GM13977 (cell line): ENCODE measurements around the gene FRS3.

Experiments
- DNase-seq: peaks from one replicate; pipeline ENCODE4 v3.0.0; 2012; ENCODE audit warnings: low spot score
- CTCF ChIP-seq: IDR thresholded peaks from 2 replicates; pipeline ENCODE4 v1.5.1; 2012; ENCODE audit warnings: mild to moderate bottlenecking, control low read depth; ENCODE audit not compliant: insufficient read depth; ENCODE audit errors: extremely low read depth, missing control alignments
- in situ Hi-C: fragments of 300-500 bp; cut with MboI; formaldehyde crosslinking; loops from one replicate; pipeline ENCODE4 v1.12.0; 2022; ENCODE audit warnings: low sequenced_read_pairs, low pct_unique_long_range_greater_than_20kb, mixed read lengths, inconsistent platforms; ENCODE audit not compliant: unreplicated experiment

Gene FRS3

GRCh38 chr6:41750374-41750773 is 29.3 kb downstream of the FRS3 start:
- no peak for TF ChIP-seq CTCF
- in situ Hi-C loops = no loop called here
- no peak for DNase-seq

- no peak for TF ChIP-seq CTCF
- in situ Hi-C loops = no loop called here
- DNase-seq = no peak
These were observed 31.2 kb downstream of the FRS3 start for GRCh38 chr6:41748542-41748941.

GRCh38 chr6:41748102-41748477 is 31.6 kb downstream of the FRS3 start:
- DNase-seq = no peak
- no peak for TF ChIP-seq CTCF
- in situ Hi-C loops = no loop called here

- TF ChIP-seq CTCF = no peak
- in situ Hi-C loops = no loop called here
- DNase-seq = no peak
These were observed 32.2 kb downstream of the FRS3 start, which contains the start of gene PGC for GRCh38 chr6:41747256-41748101. Gene PGC (minus strand): TSS chr6:41747397. CDS start chr6:41747334, 63 bp downstream.

GRCh38 chr6:41746107-41746506 is 33.6 kb downstream of the FRS3 start:
- DNase-seq = no peak
- in situ Hi-C loops = no loop called here
- TF ChIP-seq CTCF = no peak

GRCh38 chr6:41744236-41744787 is 35.4 kb downstream of the FRS3 start:
- no peak for DNase-seq
- in situ Hi-C loops = no loop called here
- no peak for TF ChIP-seq CTCF
